Neural cell (in vitro differentiated cells): ENCODE data around the gene REM2.

Experiments
- CTCF ChIP-seq: fragments of 450-650 bp; IDR thresholded peaks from 2 replicates; pipeline ENCODE4 v1.5.1; 2014; ENCODE audit warnings: antibody characterized with exemption, mild to moderate bottlenecking, moderate library complexity; ENCODE audit not compliant: poor library complexity, severe bottlenecking
- MXI1 ChIP-seq: fragments of 450-650 bp; conservative IDR thresholded peaks from 2 replicates; pipeline ENCODE4 v1.6.1; 2014; ENCODE audit warnings: antibody characterized with exemption, mild to moderate bottlenecking; ENCODE audit not compliant: poor library complexity, severe bottlenecking
- POLR2AphosphoS5 ChIP-seq: IDR thresholded peaks from 2 replicates; pipeline ENCODE4 v1.6.1; 2012
- RAD21 ChIP-seq: fragments of 450-650 bp; conservative IDR thresholded peaks from 2 replicates; pipeline ENCODE4 v1.6.1; 2014; ENCODE audit warnings: antibody characterized with exemption, mild to moderate bottlenecking, moderate library complexity
- REST ChIP-seq: IDR thresholded peaks from 2 replicates; pipeline ENCODE4 v1.6.1; 2012; ENCODE audit warnings: borderline replicate concordance

- TF ChIP-seq CTCF = no peak
- TF ChIP-seq MXI1 = no peak
- no peak for TF ChIP-seq REST
- no peak for TF ChIP-seq POLR2AphosphoS5
- TF ChIP-seq RAD21 = no peak
Observed at GRCh38 chr14:22922294-22922693, 39.3 kb downstream of the REM2 start.
